GM11168 (cell line): Measurements from ENCODE around the gene PARM1.
"Not testable (repeated sequence)": the region's sequence is repeated elsewhere in the genome, so short reads cannot be mapped to it uniquely, and the experiment has no call there.

Experiments used
- in situ Hi-C: fragments of 300-500 bp; cut with MboI; formaldehyde crosslinking; loops from one replicate; pipeline ENCODE4 v1.12.0; 2022; ENCODE audit warnings: low sequenced_read_pairs; ENCODE audit not compliant: unreplicated experiment

PARM1 gene

DNA sequence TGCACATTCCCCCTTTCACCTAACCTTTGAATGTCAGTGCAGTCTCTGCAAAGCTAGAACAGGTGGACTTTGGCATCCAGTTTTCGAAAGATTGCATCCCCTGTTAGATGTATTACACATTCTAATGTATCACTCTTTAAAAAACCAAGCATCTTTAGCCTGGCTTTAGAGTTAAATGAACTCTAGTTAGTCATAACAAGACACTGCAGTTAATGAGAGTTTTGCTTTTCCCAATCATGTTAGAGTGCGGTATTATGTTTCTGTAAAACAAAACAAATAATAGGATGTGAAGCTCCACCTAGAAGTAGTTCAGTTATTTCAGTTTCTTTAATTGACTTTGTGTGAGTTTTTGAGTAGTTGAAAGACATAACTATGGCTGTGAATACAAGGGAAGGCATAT, 42.2 kb downstream of the PARM1 start:
- in situ Hi-C loops = no loop called here

- in situ Hi-C loops = no loop called here
Observed at GRCh38 chr4:74975848-74976824, 43.2 kb downstream of the PARM1 start.

- in situ Hi-C loops = no loop called here
Observed at GRCh38 chr4:74982546-74983252, 49.8 kb downstream of the PARM1 start.

DNA sequence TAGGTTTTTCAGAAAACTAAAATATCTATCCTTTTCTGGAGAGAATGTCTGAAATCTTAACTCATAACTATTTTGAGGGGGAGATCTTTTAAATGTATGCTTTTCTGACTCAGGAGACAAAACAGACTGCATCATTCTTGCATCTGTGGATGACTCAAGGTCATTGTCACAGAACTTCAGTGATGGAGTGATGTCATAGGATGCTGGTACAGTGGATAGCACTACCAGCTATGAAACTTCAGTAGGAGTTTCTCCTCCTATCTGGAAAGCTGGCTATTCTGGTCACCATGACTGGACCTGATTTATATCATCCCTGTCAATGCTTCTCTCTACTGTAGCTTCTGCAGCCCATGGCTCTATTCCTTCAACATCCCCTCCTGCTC, 50.3 kb downstream of the PARM1 start:
- in situ Hi-C loops = no loop called here

DNA sequence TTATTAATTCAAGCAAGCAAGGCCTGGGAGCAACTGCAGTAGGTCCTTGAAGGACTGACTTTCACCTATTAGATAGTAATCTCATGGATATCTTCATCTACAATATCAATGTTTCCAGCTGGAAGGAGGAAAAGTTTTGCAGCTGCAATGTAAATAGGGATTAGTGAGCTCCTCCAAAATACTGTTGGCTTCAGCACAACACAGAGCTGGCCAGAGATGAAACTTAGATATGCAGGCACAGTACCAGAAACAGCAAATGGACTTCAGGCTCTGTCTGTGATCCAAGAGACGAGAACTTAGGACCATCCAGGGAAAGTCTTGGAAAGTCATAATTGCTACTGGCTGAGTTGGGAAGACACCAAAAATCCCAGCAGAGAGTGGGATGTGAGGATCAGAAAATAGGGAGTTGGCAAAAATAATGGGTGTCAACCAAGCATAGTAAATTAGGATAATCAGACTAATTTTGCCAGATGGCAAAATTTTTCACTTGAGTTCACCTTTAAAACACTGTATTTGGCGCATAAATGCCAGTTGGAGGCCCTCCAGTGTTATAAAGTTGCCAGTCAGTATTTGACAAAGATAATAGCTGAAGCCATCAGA, 57.5 kb downstream of the PARM1 start:
- in situ Hi-C loops = no loop called here

GRCh38 chr4:74994436-74994835, 61.5 kb downstream of the PARM1 start:
- in situ Hi-C loops = not testable (repeated sequence)

GRCh38 chr4:74996996-74997395, 64.1 kb downstream of the PARM1 start:
- in situ Hi-C loops = no loop called here

- in situ Hi-C loops = no loop called here
Observed at GRCh38 chr4:74997948-74998729, 65.2 kb downstream of the PARM1 start.

DNA sequence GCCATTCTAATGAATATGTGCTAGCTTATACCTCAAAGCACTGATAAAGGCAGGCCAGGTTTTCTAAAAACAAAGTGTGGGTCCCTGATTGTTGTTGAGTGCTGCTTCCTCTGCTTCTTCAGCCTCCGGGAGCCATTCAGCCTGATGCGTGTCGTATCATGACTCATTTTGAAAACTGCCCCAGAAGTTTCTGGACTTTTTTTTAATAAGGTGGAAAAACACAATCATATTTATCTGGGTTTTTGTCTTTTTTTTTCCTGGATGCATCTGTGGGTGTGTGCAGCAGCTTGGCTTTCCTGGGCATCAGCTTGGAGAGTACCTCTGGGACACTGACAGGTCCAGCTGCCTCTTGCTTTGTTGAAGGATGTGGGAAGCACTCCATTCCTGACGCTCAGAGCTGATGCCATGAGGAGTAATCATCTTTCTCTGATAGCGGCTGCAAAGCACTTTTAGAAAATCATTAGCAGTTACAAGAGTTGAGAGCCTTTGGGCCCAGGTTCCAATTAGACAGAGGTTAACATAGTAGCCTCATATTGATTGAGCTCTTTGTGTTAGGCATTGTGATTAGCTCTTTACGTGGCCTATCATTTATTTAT, 66.9 kb downstream of the PARM1 start:
- in situ Hi-C loops = no loop called here

GRCh38 chr4:75001871-75002270, 69.0 kb downstream of the PARM1 start:
- in situ Hi-C loops = no loop called here

DNA sequence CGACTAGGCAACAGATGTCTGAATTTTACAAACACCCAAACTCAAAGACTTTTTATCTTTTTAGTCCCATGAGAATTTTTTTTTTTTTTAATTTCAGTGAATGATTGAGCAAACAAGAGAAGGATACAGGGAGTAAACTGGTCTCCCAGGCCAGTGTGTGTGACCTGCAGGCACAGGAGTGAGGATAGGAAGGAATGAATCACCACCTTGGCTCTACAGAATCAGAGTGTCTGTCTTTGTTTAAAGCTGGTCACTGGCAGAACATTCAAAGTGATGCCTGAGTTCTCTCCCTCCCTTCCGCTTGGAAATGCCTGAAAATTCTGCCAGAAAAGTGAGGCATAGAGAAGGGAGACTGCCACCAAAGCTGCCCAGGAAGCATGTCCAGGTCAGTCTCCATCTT, 69.5 kb downstream of the PARM1 start:
- in situ Hi-C loops = no loop called here

DNA sequence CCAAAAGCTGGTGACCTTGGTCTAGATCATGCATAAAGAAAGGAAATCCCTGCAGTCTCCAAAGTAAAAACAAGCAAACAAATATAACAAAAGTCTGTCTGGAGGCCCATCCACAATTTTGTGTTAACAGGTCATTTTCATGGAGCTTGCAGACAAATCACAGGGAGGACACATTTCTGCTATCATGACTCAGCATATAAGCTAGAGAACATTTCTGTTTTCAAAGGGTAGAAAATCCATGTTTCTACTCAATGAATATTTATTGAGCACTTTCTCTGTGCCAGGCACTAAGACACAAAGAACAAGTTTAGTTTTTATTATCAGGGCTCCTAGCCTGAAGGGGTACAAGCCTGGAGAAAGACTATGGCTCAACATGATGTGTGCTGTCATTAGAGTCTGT, 71.1 kb downstream of the PARM1 start:
- in situ Hi-C loops = no loop called here

GRCh38 chr4:75004755-75005668, 72.1 kb downstream of the PARM1 start:
- in situ Hi-C loops = no loop called here

DNA sequence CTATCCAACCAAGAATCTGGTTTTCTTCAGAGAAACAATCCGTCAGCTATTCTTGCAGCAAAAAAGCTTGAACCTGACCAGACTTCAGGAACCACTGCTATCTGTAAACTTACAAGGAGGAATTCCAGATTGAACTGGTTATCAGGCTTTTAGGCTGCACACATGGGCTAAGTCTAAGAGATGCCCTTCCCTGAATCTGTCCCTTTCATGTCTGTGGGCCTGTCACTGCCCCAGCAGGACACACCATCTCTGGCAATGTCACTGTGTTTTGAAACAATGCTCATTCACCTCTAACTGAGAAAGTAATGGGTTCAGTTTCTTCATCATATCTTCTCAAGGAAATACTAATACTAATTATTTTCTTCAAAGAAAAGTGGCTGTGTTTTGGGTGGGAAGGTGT, 72.8 kb downstream of the PARM1 start:
- in situ Hi-C loops = no loop called here

DNA sequence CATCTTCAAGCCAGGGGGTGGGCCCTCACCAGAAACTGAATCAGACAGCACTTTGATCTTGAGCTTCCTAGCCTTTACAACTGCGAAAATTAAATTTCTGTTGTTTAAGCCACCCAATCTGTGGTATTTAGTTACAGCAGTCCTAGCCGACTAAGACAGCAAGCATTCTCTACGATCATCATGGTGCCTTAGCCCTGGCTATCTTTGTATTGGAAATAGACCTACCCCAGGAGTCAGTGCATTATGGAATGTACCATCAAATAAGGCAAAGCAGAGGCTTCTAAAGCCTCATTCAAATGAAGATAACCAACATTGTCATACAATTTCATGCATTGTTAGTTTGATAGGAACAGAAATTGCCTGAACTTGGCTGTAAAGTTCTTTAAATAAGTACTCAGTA, 75.0 kb downstream of the PARM1 start:
- in situ Hi-C loops = no loop called here

DNA sequence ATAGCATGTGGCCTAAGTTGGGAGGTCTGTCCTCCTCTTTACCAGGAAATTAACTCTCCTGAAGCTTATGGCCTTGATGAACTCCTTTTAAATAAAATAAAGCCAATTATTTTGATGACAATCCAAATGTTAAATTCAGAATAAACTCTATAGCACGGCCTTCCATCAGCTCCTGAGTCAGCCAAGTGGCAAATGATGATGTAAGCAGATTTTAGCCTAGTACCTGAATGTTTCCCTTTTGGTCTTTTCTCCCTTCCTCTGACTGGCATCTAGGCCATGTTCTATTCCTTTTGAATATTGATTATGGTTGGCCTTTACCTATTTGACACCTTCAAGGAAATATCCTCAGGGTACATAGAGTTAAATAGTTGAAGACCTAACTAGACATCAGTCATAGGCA, 76.2 kb downstream of the PARM1 start:
- in situ Hi-C loops = no loop called here

DNA sequence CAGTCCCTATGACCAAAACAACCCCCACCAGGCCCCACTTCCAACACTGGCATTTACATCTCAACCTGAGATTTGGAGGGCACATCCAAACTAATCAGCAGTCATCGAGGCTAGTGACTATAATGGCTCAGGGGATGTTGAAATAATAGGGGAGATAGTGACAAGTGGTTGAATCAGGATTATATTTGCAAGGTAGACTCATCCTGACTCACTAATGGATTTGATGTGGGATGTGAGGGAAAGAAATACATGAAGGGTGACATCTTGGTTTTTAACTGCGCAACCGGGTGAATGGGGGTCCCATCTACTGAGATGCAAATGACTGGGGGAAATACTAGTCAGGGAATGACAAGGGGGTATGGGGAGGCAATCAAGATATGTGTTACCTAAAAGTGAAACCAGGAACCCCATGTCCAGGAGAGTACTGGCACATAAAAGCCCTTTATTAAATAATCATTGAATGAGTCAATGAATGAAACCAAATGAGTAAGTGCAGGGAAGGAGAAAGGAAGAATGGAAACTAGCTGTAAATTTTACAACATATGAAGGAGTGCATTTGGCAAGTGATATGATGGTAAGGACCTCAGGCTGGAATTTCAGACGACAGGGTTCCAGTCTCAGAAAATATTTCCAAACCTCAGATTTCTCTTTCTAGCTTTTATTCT, 78.3 kb downstream of the PARM1 start:
- in situ Hi-C loops = no loop called here

DNA sequence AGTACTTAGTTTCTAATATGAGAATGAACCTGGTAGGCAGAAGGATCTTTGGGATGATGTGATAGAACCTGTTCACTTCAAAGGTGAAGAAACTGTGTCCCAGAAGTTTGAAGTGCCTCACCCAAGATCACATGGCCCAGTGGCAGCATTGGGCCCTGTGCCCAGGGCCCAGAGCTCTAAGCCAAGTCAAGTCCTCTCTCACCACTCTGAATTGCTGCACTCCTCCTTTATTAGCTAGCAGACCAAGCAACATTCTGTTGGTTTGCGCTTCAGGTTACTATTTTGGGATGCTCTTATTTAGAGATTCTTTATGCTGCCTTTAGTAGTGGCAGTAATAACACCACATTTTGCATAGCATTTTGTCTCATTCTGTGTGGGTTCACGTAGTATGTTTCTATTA, 82.7 kb downstream of the PARM1 start:
- in situ Hi-C loops = no loop called here
